ENCODE results near the gene ALX4. TPM values are rescaled to one million over a fixed set of nuclear protein-coding genes. Genes with fewer than 3 reads are reported as not detected.

The ALX4 gene
- total RNA-seq, 1 donor from 2014 or later, result not detected

DNA sequence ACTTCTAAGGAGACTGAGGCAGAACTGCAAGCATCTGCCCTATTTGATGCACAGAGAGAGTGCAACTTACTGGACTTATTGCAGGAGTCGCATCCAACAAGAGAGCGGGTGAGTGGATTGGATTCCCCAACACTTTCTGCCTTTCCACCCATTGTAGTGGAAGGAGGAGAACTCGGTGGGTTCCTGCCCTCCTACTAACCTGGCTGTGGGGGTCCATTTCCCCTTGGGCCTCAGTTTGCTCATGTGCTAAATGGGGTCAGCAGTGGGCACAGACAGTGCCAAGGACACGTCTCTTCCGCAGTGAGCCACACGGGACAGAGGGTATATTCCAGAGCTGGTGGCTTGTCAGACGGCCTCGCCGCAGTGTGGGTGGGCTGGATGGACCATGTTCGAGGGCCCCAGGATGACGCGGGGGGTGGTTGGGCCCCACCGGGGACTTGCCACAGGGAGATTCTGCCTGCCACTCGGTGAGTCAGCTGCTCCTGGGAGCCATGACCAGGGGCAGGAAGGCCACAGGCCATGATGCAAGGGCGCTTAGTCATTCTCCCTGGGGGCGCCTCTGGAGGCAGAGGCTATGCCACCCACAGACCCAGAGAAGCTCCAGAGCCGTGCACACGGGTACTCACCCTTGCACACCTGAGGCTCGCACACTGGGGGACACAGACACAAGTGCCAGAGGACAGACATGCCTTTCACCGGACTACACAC, 8.2 kb downstream of the ALX4 start:
- peaks cover 18% of the 10 kb centered on the region for H3K4me1 ChIP-seq
- peaks cover 59% of the 10 kb centered on the region for H3K27me3 ChIP-seq
- ATAC-seq, result no peak
- TF ChIP-seq CTCF (IDR thresholded peaks at IDR 0.05), result no peak
- DNase-seq, result no peak
- no peak overlapping the region for H3K4me3 ChIP-seq
- intact Hi-C loops (cut with DNase I), result no loop called here
- no peak overlapping the region for H3K27ac ChIP-seq
- H3K9me3 ChIP-seq, result no peaks in the 10 kb centered on the region
- H3K36me3 ChIP-seq, result no peaks in the 10 kb centered on the region

- no peak overlapping the region for H3K4me3 ChIP-seq
- TF ChIP-seq CTCF (IDR thresholded peaks at IDR 0.05), result no peak
- H3K27ac ChIP-seq, result no peak overlapping the region
- H3K9me3 ChIP-seq, result no peaks in the 10 kb centered on the region
- H3K27me3 ChIP-seq, result peaks cover 52% of the 10 kb centered on the region
- DNase-seq, result no peak
- ATAC-seq, result no peak
- no peaks in the 10 kb centered on the region for H3K36me3 ChIP-seq
- intact Hi-C loops (cut with DNase I), result no loop called here
- peaks cover 14% of the 10 kb centered on the region for H3K4me1 ChIP-seq
Measured at GRCh38 chr11:44300844-44301563, 8.9 kb downstream of the ALX4 start.

DNA sequence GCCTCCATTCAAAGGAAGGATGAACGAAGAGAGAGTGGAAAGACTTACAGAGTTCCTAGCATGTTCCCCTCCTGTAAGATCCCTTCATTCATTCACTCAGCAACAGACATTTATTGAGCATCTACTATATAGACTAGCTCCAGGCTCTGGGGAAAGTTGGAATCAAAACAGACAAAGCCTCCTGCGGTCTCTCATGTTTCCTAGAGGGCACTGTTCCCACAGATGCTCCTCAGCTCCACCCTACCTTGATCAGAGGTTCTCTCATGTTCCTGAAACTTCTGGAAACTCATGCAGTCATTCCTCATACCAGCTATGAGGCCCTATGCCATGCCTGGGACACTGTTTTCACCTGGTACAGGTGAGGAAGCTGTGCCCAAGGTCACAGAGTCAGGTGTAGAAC, 11.1 kb downstream of the ALX4 start:
- H3K9me3 ChIP-seq, result no peaks in the 10 kb centered on the region
- no peak for TF ChIP-seq CTCF (IDR thresholded peaks at IDR 0.05)
- no peaks in the 10 kb centered on the region for H3K4me1 ChIP-seq
- intact Hi-C loops (cut with DNase I), result no loop called here
- no peak for ATAC-seq
- H3K27me3 ChIP-seq, result peaks cover 36% of the 10 kb centered on the region
- no peak overlapping the region for H3K27ac ChIP-seq
- H3K4me3 ChIP-seq, result no peak overlapping the region
- DNase-seq, result no peak
- no peaks in the 10 kb centered on the region for H3K36me3 ChIP-seq

DNA sequence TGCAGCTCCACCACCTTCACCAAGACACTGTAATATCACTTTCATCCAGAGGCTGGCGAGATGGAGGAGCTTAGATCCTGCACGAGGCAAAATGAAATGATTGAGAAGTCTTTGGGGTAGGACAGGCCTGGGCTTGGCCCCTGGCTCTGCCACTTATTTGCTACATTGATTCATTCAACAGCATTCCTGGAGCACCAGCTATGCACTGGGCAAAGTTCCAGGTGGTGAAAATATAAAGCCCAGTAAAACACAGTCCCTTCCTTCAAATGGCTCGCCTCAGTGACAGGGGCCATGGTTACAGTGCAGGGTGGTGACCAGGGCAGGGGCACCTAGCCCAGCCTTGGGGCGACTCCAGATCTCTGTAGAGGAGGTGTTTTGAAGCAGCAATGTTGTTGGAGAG, 19.7 kb downstream of the ALX4 start:
- Histone ChIP-seq H3K4me3 (no peak overlapping the region), H3K27me3 (peaks cover 9% of the 10 kb centered on the region), H3K36me3 (no peaks in the 10 kb centered on the region), H3K4me1 (no peaks in the 10 kb centered on the region), H3K9me3 (no peaks in the 10 kb centered on the region), H3K27ac (no peak overlapping the region)
- ATAC-seq (no peak), DNase-seq (no peak)
- TF ChIP-seq CTCF (IDR thresholded peaks at IDR 0.05), result no peak
- intact Hi-C loops (cut with DNase I), result no loop called here

DNA sequence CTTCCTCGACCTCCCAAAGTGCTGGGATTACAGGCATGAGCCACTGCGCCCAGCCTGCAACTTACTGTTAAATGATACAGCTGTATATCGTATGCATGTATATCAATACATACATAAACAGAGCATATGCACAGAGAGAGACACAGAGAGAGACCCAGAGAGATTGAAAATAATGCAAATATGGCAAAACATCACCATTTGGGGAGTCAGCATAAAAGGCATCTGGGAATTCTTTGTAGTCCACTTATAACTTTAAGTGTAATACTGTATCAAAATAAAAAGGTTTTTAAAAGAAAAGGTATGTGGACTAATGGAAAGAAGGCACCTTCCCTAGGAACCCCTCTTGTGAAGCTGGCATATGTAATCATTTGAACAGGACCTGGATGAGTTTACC, 21.8 kb downstream of the ALX4 start:
- no peaks in the 10 kb centered on the region for H3K27me3 ChIP-seq
- DNase-seq, result no peak
- TF ChIP-seq CTCF (IDR thresholded peaks at IDR 0.05), result no peak
- no peaks in the 10 kb centered on the region for H3K4me1 ChIP-seq
- no peak overlapping the region for H3K4me3 ChIP-seq
- no peak for ATAC-seq
- H3K36me3 ChIP-seq, result no peaks in the 10 kb centered on the region
- H3K27ac ChIP-seq, result no peak overlapping the region
- intact Hi-C loops (cut with DNase I), result loop anchor here (5.0 kb wide), 1 partner anchor 249 kb away; no protein-coding TSS in a partner anchor
- H3K9me3 ChIP-seq, result no peaks in the 10 kb centered on the region
